H9 (cell line): ENCODE measurements around the gene RAB31. TPM values are rescaled to one million over a fixed set of nuclear protein-coding genes. Genes with fewer than 3 reads are reported as not detected.

ENCODE experiments used
- DNase-seq: peaks from one replicate; pipeline ENCODE4 v3.0.0-alpha.2; 2017
- H2AFZ ChIP-seq: one replicate; pipeline ENCODE4 v1.6.1; 2013; ENCODE audit warnings: mild to moderate bottlenecking, low read length, control low read depth, moderate library complexity
- H2AK5ac ChIP-seq: 2 replicates; pipeline ENCODE4 v1.6.1; 2013; ENCODE audit warnings: low read length, control low read depth, mixed read lengths; ENCODE audit not compliant: insufficient read length
- H2BK120ac ChIP-seq: one replicate; pipeline ENCODE4 v1.6.1; 2013; ENCODE audit warnings: low read depth, mild to moderate bottlenecking, low read length, control low read depth, inconsistent platforms; ENCODE audit not compliant: poor library complexity, severe bottlenecking
- H2BK12ac ChIP-seq: 2 replicates; pipeline ENCODE4 v1.6.1; 2013; ENCODE audit warnings: low read length, control low read depth, mixed read lengths, low read depth; ENCODE audit not compliant: insufficient read length
- H2BK15ac ChIP-seq: 2 replicates; pipeline ENCODE4 v1.6.1; 2013; ENCODE audit warnings: low read depth, low read length, control low read depth
- H2BK20ac ChIP-seq: one replicate; pipeline ENCODE4 v1.6.1; 2013; ENCODE audit warnings: low read depth, mild to moderate bottlenecking, low read length, control low read depth, inconsistent platforms; ENCODE audit not compliant: poor library complexity, severe bottlenecking
- H2BK5ac ChIP-seq: 2 replicates; pipeline ENCODE4 v1.6.1; 2013; ENCODE audit warnings: low read length, control low read depth, mixed read lengths; ENCODE audit not compliant: insufficient read length
- H3K14ac ChIP-seq: 2 replicates; pipeline ENCODE4 v1.6.1; 2013; ENCODE audit warnings: low read length, control low read depth; ENCODE audit not compliant: insufficient read depth
- H3K18ac ChIP-seq: 2 replicates; pipeline ENCODE4 v1.6.1; 2013; ENCODE audit warnings: low read depth, mild to moderate bottlenecking, mixed read lengths, low read length, control low read depth; ENCODE audit not compliant: insufficient read length
- H3K23ac ChIP-seq: 2 replicates; pipeline ENCODE4 v1.6.1; 2013; ENCODE audit warnings: low read length, control low read depth, mixed read lengths, low read depth; ENCODE audit not compliant: insufficient read length
- H3K23me2 ChIP-seq: 2 replicates; pipeline ENCODE4 v1.6.1; 2013; ENCODE audit warnings: low read depth, mild to moderate bottlenecking, mixed read lengths, low read length, control low read depth; ENCODE audit not compliant: insufficient read length, poor library complexity, severe bottlenecking
- H3K27ac ChIP-seq: 2 replicates; pipeline ENCODE4 v1.5.1; 2013; ENCODE audit warnings: low read length, control low read depth, mixed read lengths, low read depth; ENCODE audit not compliant: insufficient read length
- H3K27me3 ChIP-seq: 2 replicates; pipeline ENCODE4 v1.6.1; 2013; ENCODE audit warnings: low read length, control low read depth, inconsistent platforms; ENCODE audit not compliant: insufficient read depth
- H3K4ac ChIP-seq: 2 replicates; pipeline ENCODE4 v1.6.1; 2013; ENCODE audit warnings: low read depth, mild to moderate bottlenecking, control low read depth, inconsistent platforms, low read length, moderate library complexity
- H3K4me1 ChIP-seq: 2 replicates; pipeline ENCODE4 v1.6.1; 2013; ENCODE audit warnings: low read length, control low read depth, inconsistent platforms; ENCODE audit not compliant: insufficient read depth
- H3K4me2 ChIP-seq: 2 replicates; pipeline ENCODE4 v1.6.1; 2013; ENCODE audit warnings: low read length, control low read depth, mixed read lengths; ENCODE audit not compliant: insufficient read length, insufficient read depth
- H3K56ac ChIP-seq: 2 replicates; pipeline ENCODE4 v1.6.1; 2013; ENCODE audit warnings: low read depth, mild to moderate bottlenecking, mixed read lengths, low read length, control low read depth; ENCODE audit not compliant: insufficient read length
- H3K79me1 ChIP-seq: 2 replicates; pipeline ENCODE4 v1.6.1; 2013; ENCODE audit warnings: low read depth, mild to moderate bottlenecking, moderate library complexity, low read length, control low read depth, inconsistent platforms; ENCODE audit not compliant: insufficient read depth, poor library complexity, severe bottlenecking
- H3K79me2 ChIP-seq: 2 replicates; pipeline ENCODE4 v1.6.1; 2013; ENCODE audit warnings: low read length, control low read depth, inconsistent platforms; ENCODE audit not compliant: insufficient read depth
- H3K9ac ChIP-seq: 2 replicates; pipeline ENCODE4 v1.6.1; 2013; ENCODE audit warnings: low read length, control low read depth, mixed read lengths; ENCODE audit not compliant: insufficient read length; ENCODE audit errors: extremely low read depth
- H3K9me3 ChIP-seq: one replicate; pipeline ENCODE4 v1.6.1; 2013; ENCODE audit warnings: low read depth, low read length, inconsistent platforms; ENCODE audit not compliant: control insufficient read depth
- H3T11ph ChIP-seq: one replicate; pipeline ENCODE4 v1.6.1; 2013; ENCODE audit warnings: mild to moderate bottlenecking, low read length, control low read depth, inconsistent platforms
- H4K20me1 ChIP-seq: one replicate; pipeline ENCODE4 v1.6.1; 2013; ENCODE audit not compliant: control insufficient read depth, insufficient read length, insufficient read depth
- H4K5ac ChIP-seq: 2 replicates; pipeline ENCODE4 v1.6.1; 2013; ENCODE audit warnings: low read depth, mild to moderate bottlenecking, mixed read lengths, low read length, control low read depth; ENCODE audit not compliant: insufficient read length
- H4K8ac ChIP-seq: replicated peaks from 2 replicates; pipeline ENCODE4 v1.6.1; 2013; ENCODE audit warnings: low read length, control low read depth, mixed read lengths, low read depth; ENCODE audit not compliant: insufficient read length
- H4K91ac ChIP-seq: 2 replicates; pipeline ENCODE4 v1.6.1; 2013; ENCODE audit warnings: low read depth, mild to moderate bottlenecking, moderate library complexity, mixed read lengths, low read length, control low read depth; ENCODE audit not compliant: insufficient read length
- H3K27ac Mint-ChIP-seq, 3 experiments: 2 replicates in 2 of 3; 3 replicates in 1 of 3; pipeline ENCODE4 v1.8.0; 2020 to 2021; ENCODE audit warnings: mixed read lengths in 3 of 3, mild to moderate bottlenecking in 1 of 3, moderate library complexity in 1 of 3
- H3K27me3 Mint-ChIP-seq: 2 replicates; pipeline ENCODE4 v1.8.0; 2021; ENCODE audit warnings: low read depth, mild to moderate bottlenecking, moderate library complexity, mixed read lengths
- H3K36me3 Mint-ChIP-seq, 3 experiments: 2 replicates in 2 of 3; 3 replicates in 1 of 3; pipeline ENCODE4 v1.8.0; 2020 to 2021; ENCODE audit warnings: low read depth in 3 of 3, mixed read lengths in 3 of 3; ENCODE audit not compliant: insufficient read depth in 1 of 3
- H3K4me1 Mint-ChIP-seq, 2 experiments: 2 replicates each; pipeline ENCODE4 v1.8.0; 2020; ENCODE audit warnings: mixed read lengths in 2 of 2
- H3K4me3 Mint-ChIP-seq, 2 experiments: 2 replicates in 1 of 2; 3 replicates in 1 of 2; pipeline ENCODE4 v1.8.0; 2020 to 2021; ENCODE audit warnings: mild to moderate bottlenecking in 2 of 2, mixed read lengths in 2 of 2, moderate library complexity in 1 of 2
- H3K9me3 Mint-ChIP-seq, 2 experiments: 2 replicates in 1 of 2; 3 replicates in 1 of 2; pipeline ENCODE4 v1.8.0; 2020; ENCODE audit warnings: mild to moderate bottlenecking in 2 of 2, mixed read lengths in 2 of 2, moderate library complexity in 1 of 2
- WGBS: extraction: QIAGEN DNeasy Blood & Tissue Kit; methylation state at CpG from one replicate; pipeline ENCODE4 v1.1.7; 2013; ENCODE audit warnings: missing lambda C conversion rate, low lambda C conversion rate, mixed read lengths; ENCODE audit not compliant: insufficient read length; ENCODE audit errors: extremely low coverage; 5-methylcytosine and 5-hydroxymethylcytosine counted together
- total RNA-seq: library from RNA; stranded (reverse); gene quantifications from 2 replicates; pipeline ENCODE4 v1.2.1, GENCODE V29; 2021
- TF ChIP-seq, protein P1 (sequence below): fragments of 200-600 bp; sonication (generic); conservative IDR thresholded peaks from 3 replicates; pipeline ENCODE4 v1.8.0; 2021; ENCODE audit warnings: antibody characterized with exemption, mild to moderate bottlenecking

Gene RAB31
- total RNA-seq, 1 experiment from 2014 or later, result 22.4 TPM

DNA sequence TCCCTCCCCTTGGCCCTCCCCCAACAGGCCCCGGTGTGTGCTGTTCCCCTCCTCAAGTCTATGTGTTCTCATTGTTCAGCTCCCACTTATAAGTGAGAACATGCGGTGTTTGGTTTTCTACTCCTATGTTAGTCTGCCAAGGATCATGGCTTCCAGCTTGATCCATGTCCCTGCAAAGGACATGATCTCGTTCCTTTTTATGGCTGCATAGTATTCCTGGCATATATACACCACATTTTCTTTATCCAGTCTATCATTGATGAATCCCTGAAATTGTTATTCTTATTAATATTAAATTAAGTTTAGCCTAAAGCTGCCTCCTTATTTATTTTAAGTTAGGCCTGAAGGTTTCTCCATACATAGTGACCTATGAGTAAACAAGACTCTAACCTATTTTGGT, 18.8 kb upstream of the RAB31 start:
- no peaks in the 10 kb centered on the region for H3K36me3 Mint-ChIP-seq
- no peak overlapping the region for H3K9ac ChIP-seq

More for the DNA sequence above, 18.8 kb upstream of the RAB31 start:
- WGBS, result no CpG with 5 or more reads among the region's 3 CpGs
- TF ChIP-seq, protein P1, sequence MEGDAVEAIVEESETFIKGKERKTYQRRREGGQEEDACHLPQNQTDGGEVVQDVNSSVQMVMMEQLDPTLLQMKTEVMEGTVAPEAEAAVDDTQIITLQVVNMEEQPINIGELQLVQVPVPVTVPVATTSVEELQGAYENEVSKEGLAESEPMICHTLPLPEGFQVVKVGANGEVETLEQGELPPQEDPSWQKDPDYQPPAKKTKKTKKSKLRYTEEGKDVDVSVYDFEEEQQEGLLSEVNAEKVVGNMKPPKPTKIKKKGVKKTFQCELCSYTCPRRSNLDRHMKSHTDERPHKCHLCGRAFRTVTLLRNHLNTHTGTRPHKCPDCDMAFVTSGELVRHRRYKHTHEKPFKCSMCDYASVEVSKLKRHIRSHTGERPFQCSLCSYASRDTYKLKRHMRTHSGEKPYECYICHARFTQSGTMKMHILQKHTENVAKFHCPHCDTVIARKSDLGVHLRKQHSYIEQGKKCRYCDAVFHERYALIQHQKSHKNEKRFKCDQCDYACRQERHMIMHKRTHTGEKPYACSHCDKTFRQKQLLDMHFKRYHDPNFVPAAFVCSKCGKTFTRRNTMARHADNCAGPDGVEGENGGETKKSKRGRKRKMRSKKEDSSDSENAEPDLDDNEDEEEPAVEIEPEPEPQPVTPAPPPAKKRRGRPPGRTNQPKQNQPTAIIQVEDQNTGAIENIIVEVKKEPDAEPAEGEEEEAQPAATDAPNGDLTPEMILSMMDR, result no peak
- no peak overlapping the region for H2BK12ac ChIP-seq
- H3K9me3 Mint-ChIP-seq, result no peaks in the 10 kb centered on the region; a peak in 1 of 5 replicates
- no peaks in the 10 kb centered on the region for H3K79me2 ChIP-seq
- H3K4ac ChIP-seq, result no peak overlapping the region
- H3K18ac ChIP-seq, result no peak overlapping the region
- no peak overlapping the region for H2AK5ac ChIP-seq
- H2AFZ ChIP-seq, result no peak overlapping the region
- peaks cover 7% of the 10 kb centered on the region; the same call in 1 of the 2 replicates for H3K4me1 ChIP-seq
- no peak overlapping the region for H4K8ac ChIP-seq
- no peaks in the 10 kb centered on the region for H3K27me3 ChIP-seq
- H4K20me1 ChIP-seq, result no peaks in the 10 kb centered on the region
- H3K27ac ChIP-seq, result no peak overlapping the region
- no peak overlapping the region for H2BK20ac ChIP-seq
- H4K5ac ChIP-seq, result no peak overlapping the region
- no peaks in the 10 kb centered on the region for H3K9me3 ChIP-seq
- H3K4me2 ChIP-seq, result no peak overlapping the region
- no peaks in the 10 kb centered on the region for H3K23me2 ChIP-seq
- no peak overlapping the region for H4K91ac ChIP-seq
- no peak overlapping the region for H2BK120ac ChIP-seq
- H3K56ac ChIP-seq, result no peak overlapping the region
- H3K27ac Mint-ChIP-seq, result no peak overlapping the region
- H3K4me3 Mint-ChIP-seq, result no peak overlapping the region
- H2BK15ac ChIP-seq, result no peak overlapping the region
- no peaks in the 10 kb centered on the region for H3K79me1 ChIP-seq
- H3K4me1 Mint-ChIP-seq, result peaks cover 16 to 18% of the 10 kb centered on the region in 2 experiments
- no peak overlapping the region for H3K23ac ChIP-seq
- no peak for DNase-seq
- H3T11ph ChIP-seq, result no peak overlapping the region
- H3K27me3 Mint-ChIP-seq, result peaks cover 4% of the 10 kb centered on the region
- no peak overlapping the region for H3K14ac ChIP-seq
- no peak overlapping the region for H2BK5ac ChIP-seq
